Raji (cell line): ENCODE measurements around the gene PCBP3.

Source experiments
- POLR2A ChIP-seq: IDR thresholded peaks from 2 replicates; pipeline ENCODE4 v1.6.1; 2011; ENCODE audit warnings: low read depth, low read length, control low read depth; ENCODE audit not compliant: insufficient read depth

Gene PCBP3

GRCh38 chr21:45642122-45642813 lies 1.3 kb upstream of the PCBP3 start:
- no peak for TF ChIP-seq POLR2A

- no peak for TF ChIP-seq POLR2A
These were observed 749 bp downstream of the PCBP3 start for GRCh38 chr21:45644041-45644906.

DNA sequence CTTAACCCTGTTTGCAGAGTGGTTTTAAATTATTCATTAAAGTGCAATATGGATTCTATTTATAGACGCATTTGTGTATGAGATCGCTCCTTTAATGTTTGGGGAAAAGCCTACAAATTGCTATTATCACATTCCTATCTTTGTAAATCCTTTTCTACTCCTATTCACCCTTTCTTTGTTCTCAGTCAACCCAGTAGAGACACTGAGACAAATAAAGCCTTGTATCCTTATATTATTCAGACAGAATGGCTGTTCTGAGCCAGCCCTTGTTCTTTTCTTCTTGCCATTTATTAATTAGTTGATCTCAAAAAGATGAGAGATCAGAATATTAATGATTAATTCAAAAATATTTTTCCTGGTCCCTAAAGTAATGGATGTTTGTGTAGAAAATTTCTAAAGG lies 8.4 kb downstream of the PCBP3 start:
- no peak for TF ChIP-seq POLR2A

- no peak for TF ChIP-seq POLR2A
These were observed 11.6 kb downstream of the PCBP3 start for GRCh38 chr21:45655124-45655523.

DNA sequence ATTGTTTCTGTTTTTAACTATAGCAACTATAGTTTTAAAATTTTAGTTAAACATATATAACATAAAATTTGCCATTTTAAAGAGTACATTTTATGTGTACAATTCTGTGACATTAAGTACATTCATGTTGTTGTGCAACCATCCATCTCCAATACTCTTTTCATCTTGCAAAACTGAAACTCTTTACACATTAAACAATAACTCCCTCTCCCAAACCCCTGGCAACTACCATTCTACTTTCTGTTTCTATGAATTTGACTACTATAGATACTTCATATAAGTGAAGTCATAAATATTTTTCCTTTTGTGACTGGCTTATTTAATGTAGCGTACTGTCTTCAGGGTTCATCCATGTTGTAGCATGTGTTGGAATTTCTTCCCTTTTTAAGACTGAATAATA lies 25.9 kb downstream of the PCBP3 start:
- no peak for TF ChIP-seq POLR2A

- TF ChIP-seq POLR2A: no peak
These were observed 27.2 kb downstream of the PCBP3 start for GRCh38 chr21:45670731-45671130.

DNA sequence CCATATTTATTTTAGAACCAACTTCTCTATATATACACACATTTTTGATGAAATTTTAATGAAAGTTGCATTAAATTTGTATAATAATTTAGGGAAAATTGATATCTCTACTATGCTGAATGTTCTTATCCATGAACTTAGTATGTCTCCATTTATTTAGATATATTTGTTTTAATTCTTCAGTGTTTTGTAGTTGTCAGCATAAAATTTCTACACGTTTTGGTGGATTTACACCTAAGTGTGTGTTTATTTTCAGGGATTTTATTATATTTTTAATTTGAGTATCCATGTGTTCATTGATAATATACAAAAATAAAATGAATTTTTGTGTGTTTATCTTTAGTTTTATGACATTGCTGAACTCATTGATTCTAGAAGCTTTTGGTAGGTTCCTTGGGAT lies 36.7 kb downstream of the PCBP3 start:
- no peak for TF ChIP-seq POLR2A

DNA sequence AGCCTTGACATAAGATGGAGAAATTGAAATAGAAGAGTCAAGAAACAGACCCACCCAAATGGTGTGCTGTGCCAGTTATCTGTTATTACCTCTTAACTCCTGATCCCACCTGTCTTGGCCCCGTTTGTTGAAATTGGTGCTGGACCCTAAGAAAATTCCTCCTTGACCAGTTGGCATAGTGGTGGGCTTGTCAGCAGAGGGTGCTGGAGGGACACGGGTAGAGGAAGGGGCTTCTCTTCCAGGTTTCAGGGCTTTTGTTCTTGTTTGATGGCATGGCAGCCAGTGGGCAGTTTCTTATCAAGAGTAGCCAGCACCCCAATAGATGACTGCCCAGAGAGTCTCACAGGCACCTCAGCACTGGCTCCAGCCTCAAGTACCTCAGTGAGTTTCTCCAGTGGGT lies 51.6 kb downstream of the PCBP3 start:
- no peak for TF ChIP-seq POLR2A

GRCh38 chr21:45698493-45699184 lies 55.1 kb downstream of the PCBP3 start:
- TF ChIP-seq POLR2A: no peak

GRCh38 chr21:45699251-45699942 lies 55.9 kb downstream of the PCBP3 start:
- TF ChIP-seq POLR2A: no peak

DNA sequence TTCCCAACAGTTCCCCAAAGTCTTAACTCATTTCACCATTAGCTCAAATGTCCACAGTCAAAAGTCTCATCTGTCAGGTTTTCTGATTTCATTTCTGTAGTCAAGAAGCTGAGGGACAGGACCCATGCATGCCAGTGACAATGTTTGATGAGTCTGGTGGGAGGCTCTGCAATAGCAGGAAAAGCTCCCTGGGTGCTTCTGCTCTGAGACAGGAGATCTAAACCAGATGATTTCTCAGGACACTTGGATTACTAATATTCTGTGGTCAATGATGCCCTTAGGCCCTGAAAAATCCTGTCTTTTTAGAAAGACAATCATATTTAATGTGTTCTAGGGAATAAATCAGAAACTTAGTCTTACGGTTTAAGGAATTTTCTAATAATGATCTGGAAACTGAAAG lies 56.4 kb downstream of the PCBP3 start:
- TF ChIP-seq POLR2A: no peak

DNA sequence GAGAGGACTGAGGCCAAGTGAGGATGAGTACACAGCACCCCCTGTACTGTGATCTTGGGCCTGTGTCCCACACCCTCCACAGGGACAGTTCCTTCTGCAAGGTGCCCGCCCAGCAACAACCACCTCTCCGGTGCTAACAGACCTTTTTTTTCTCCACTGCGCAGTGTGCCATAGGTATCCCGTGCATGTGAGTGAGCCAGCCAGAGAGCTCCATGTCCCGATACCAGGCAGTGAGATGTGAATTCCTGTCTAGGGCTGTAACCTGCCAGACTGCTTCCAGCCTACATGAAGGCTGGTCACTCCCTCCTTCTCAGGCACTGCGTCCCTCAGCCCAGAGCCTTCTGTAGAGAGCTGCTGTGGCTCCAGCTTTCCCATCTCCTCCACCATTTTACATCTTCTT lies 56.9 kb downstream of the PCBP3 start:
- no peak for TF ChIP-seq POLR2A

- TF ChIP-seq POLR2A: no peak
These were observed 61.0 kb downstream of the PCBP3 start for GRCh38 chr21:45704311-45705108.

- no peak for TF ChIP-seq POLR2A
These were observed 62.8 kb downstream of the PCBP3 start for GRCh38 chr21:45706299-45706698.
